Neural cell (in vitro differentiated cells): ENCODE results near the gene SH3PXD2B. TPM values are rescaled to one million over a fixed set of nuclear protein-coding genes. Genes with fewer than 3 reads are reported as not detected.

Experiments
- H2AFZ ChIP-seq: fragments of 200-600, 300-800 bp; sonication (generic), shearing (Covaris generic); 2 replicates; pipeline ENCODE4 v1.6.0; 2014; ENCODE audit warnings: low read depth, mild to moderate bottlenecking, antibody characterized with exemption, low read length, moderate library complexity
- H3F3A ChIP-seq: fragments of 200-600 bp; shearing (Covaris generic); 2 replicates; pipeline ENCODE4 v1.6.1; 2016; ENCODE audit warnings: mild to moderate bottlenecking, moderate library complexity, mixed read lengths, antibody characterized with exemption, low read length; ENCODE audit not compliant: insufficient read depth, poor library complexity, severe bottlenecking
- H3K27ac ChIP-seq: fragments of 200-600, 300-800 bp; sonication (generic), shearing (Covaris generic); 2 replicates; pipeline ENCODE4 v1.5.1; 2014; ENCODE audit warnings: mild to moderate bottlenecking, low read length, moderate library complexity
- H3K27me3 ChIP-seq: fragments of 300-800, 200-600 bp; sonication (generic), shearing (Covaris generic); 2 replicates; pipeline ENCODE4 v1.6.0; 2014; ENCODE audit warnings: mild to moderate bottlenecking, low read depth, low read length, moderate library complexity; ENCODE audit not compliant: insufficient read depth
- H3K36me3 ChIP-seq: fragments of 300-800, 200-600 bp; sonication (generic), shearing (Covaris generic); 2 replicates; pipeline ENCODE4 v1.5.1; 2014; ENCODE audit warnings: mild to moderate bottlenecking, antibody characterized with exemption, low read length, moderate library complexity; ENCODE audit not compliant: insufficient read depth
- H3K4me2 ChIP-seq: fragments of 300-800, 200-600 bp; sonication (generic), shearing (Covaris generic); 2 replicates; pipeline ENCODE4 v1.6.0; 2014; ENCODE audit warnings: mild to moderate bottlenecking, low read length
- H3K4me3 ChIP-seq: fragments of 300-800, 200-600 bp; sonication (generic), shearing (Covaris generic); 2 replicates; pipeline ENCODE4 v1.5.1; 2014; ENCODE audit warnings: mild to moderate bottlenecking, low read length, moderate library complexity
- H3K79me2 ChIP-seq: fragments of 200-600 bp; shearing (Covaris generic); replicated peaks from 2 replicates; pipeline ENCODE4 v1.6.0; 2014; ENCODE audit warnings: mild to moderate bottlenecking, low read length, moderate library complexity; ENCODE audit not compliant: insufficient read depth
- H3K9ac ChIP-seq: fragments of 300-800, 200-600 bp; sonication (generic), shearing (Covaris generic); 2 replicates; pipeline ENCODE4 v1.6.1; 2016; ENCODE audit warnings: mild to moderate bottlenecking, low read length, mixed read lengths
- H3K9me2 ChIP-seq: fragments of 200-600 bp; shearing (Covaris generic); 2 replicates; pipeline ENCODE4 v1.6.1; 2016; ENCODE audit warnings: mild to moderate bottlenecking, low read length, mixed read lengths; ENCODE audit not compliant: insufficient read depth
- H3K9me3 ChIP-seq: fragments of 200-600, 300-800 bp; sonication (generic), shearing (Covaris generic); 2 replicates; pipeline ENCODE4 v1.6.1; 2016; ENCODE audit warnings: mild to moderate bottlenecking, mixed run types, low read length, moderate library complexity, mixed read lengths
- H4K20me1 ChIP-seq: fragments of 200-600 bp; shearing (Covaris generic); 2 replicates; pipeline ENCODE4 v1.6.1; 2016; ENCODE audit warnings: mild to moderate bottlenecking, mixed run types; ENCODE audit not compliant: insufficient read depth
- CTCF ChIP-seq: fragments of 450-650 bp; IDR thresholded peaks from 2 replicates; pipeline ENCODE4 v1.5.1; 2014; ENCODE audit warnings: antibody characterized with exemption, mild to moderate bottlenecking, moderate library complexity; ENCODE audit not compliant: poor library complexity, severe bottlenecking
- EP300 ChIP-seq: fragments of 450-650 bp; conservative IDR thresholded peaks from 2 replicates; pipeline ENCODE4 v1.6.1; 2014; ENCODE audit warnings: antibody characterized with exemption, mild to moderate bottlenecking, moderate library complexity; ENCODE audit not compliant: poor library complexity, severe bottlenecking
- EZH2 ChIP-seq: fragments of 200-600, 300-800 bp; shearing (Covaris generic), sonication (generic); IDR thresholded peaks from 2 replicates; pipeline ENCODE4 v1.6.1; 2014; ENCODE audit warnings: antibody characterized with exemption, low read length, borderline replicate concordance, mild to moderate bottlenecking; ENCODE audit not compliant: insufficient read depth, poor library complexity, severe bottlenecking
- MXI1 ChIP-seq: fragments of 450-650 bp; conservative IDR thresholded peaks from 2 replicates; pipeline ENCODE4 v1.6.1; 2014; ENCODE audit warnings: antibody characterized with exemption, mild to moderate bottlenecking; ENCODE audit not compliant: poor library complexity, severe bottlenecking
- POLR2AphosphoS5 ChIP-seq: IDR thresholded peaks from 2 replicates; pipeline ENCODE4 v1.6.1; 2012
- RAD21 ChIP-seq: fragments of 450-650 bp; conservative IDR thresholded peaks from 2 replicates; pipeline ENCODE4 v1.6.1; 2014; ENCODE audit warnings: antibody characterized with exemption, mild to moderate bottlenecking, moderate library complexity
- REST ChIP-seq: IDR thresholded peaks from 2 replicates; pipeline ENCODE4 v1.6.1; 2012; ENCODE audit warnings: borderline replicate concordance
- SMC3 ChIP-seq: fragments of 450-650 bp; conservative IDR thresholded peaks from 2 replicates; pipeline ENCODE4 v1.6.1; 2014; ENCODE audit warnings: antibody characterized with exemption, mild to moderate bottlenecking, moderate library complexity; ENCODE audit not compliant: poor library complexity
- TAF1 ChIP-seq: IDR thresholded peaks from 2 replicates; pipeline ENCODE4 v1.6.1; 2012; ENCODE audit warnings: low read depth
- polyA plus RNA-seq: library from polyadenylated mRNA; depleted of rRNA; stranded (reverse); fragments of >200 nt; gene quantifications from 2 replicates; pipeline ENCODE4 v1.2.3, GENCODE V29; 2014

Gene SH3PXD2B
- polyA plus RNA-seq, 1 donor from 2014 or later = 11.7 TPM

GRCh38 chr5:172283862-172284610, 170.3 kb downstream of the SH3PXD2B start:
- Histone ChIP-seq H3K27me3 (no peaks in the 10 kb centered on the region), H3K27ac (peak overlapping the region; percentile 52), H3K4me2 (peak overlapping the region; percentile 17), H3K9me3 (no peaks in the 10 kb centered on the region), H2AFZ (peak overlapping the region; percentile 56), H3K9ac (peak overlapping the region; percentile 92), H3K4me3 (peak overlapping the region; percentile 87), H3K36me3 (no peaks in the 10 kb centered on the region), H3K9me2 (no peaks in the 10 kb centered on the region), H3F3A (no peaks in the 10 kb centered on the region), H4K20me1 (peaks cover 11% of the 10 kb centered on the region), H3K79me2 (peaks cover 43% of the 10 kb centered on the region)
- peak; percentile 76 for TF ChIP-seq POLR2AphosphoS5
- no peak for TF ChIP-seq EP300

DNA sequence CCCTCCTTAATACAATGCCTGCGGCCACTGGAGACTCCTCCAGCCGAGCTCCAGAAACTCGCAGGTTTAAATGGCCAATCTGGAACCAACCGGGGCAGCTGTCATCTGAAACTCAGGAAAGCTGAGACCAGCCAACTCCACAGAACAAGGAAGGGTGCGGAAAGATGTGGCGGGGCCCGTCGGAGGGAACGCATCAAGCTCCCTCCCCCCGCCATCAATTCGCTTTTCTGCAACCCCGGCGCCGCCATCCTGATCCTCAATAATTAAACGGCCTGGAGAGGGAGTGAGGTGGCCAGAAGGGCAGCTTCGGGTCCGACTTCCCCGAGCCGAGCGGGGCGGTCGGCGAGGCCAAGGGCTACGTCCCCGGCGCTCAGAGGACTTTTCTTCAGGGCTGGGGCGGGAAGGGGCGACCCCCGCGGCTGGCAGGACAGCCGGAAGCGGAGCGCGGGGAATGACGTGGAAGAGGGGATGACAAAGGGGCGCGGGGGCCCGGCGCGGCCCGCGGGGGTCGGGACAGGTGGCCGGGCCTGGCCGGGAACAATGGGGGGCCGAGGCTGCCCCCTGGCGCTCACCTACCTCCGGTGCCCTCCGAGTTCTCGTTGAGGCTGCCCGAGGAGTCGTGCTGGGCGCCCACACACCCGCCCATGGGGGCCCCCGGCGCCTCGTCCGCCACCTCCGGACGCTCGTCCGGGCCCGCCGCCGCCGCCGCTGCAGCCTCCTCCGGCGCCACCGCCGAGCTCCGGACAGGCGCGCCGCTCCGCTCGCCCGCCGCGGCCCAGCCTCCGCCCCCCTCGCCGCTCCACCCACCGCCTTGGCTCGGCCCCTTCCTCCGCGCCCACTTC, 171.1 kb downstream of the SH3PXD2B start, which contains the start of gene UBTD2:
Gene UBTD2, minus strand, starts transcription at position 745 of the 842 bp plus-strand sequence. Its CDS starts 99 bp downstream, at position 646.
- H3K79me2 ChIP-seq = peaks cover 51% of the 10 kb centered on the region
- no peaks in the 10 kb centered on the region for H3K27me3 ChIP-seq
- peak within 1 kb of the TSS; percentile 92 for H3K9ac ChIP-seq
- peaks cover 11% of the 10 kb centered on the region for H4K20me1 ChIP-seq
- H2AFZ ChIP-seq = peak within 1 kb of the TSS; percentile 71
- peak within 1 kb of the TSS; percentile 87 for H3K4me3 ChIP-seq
- H3K9me2 ChIP-seq = no peaks in the 10 kb centered on the region
- H3K36me3 ChIP-seq = no peaks in the 10 kb centered on the region
- H3F3A ChIP-seq = no peaks in the 10 kb centered on the region
- peak within 1 kb of the TSS; percentile 86 for H3K4me2 ChIP-seq
- H3K27ac ChIP-seq = peak within 1 kb of the TSS; percentile 80
- peak; percentile 41 for TF ChIP-seq SMC3
- TF ChIP-seq EP300 = no peak
- TF ChIP-seq TAF1 = no peak
- peak; percentile 57 for TF ChIP-seq MXI1
- peak; percentile 27 for TF ChIP-seq RAD21
- no peak for TF ChIP-seq REST
- no peak for TF ChIP-seq POLR2AphosphoS5
- TF ChIP-seq CTCF = peak; percentile 64
- TF ChIP-seq EZH2 = no peak
- no peaks in the 10 kb centered on the region for H3K9me3 ChIP-seq
